K562 (cell line): Measurements from ENCODE around the gene WIPF2. TPM values are rescaled to one million over a fixed set of nuclear protein-coding genes. Genes with fewer than 3 reads are reported as not detected.

Experiments
- ADNP ChIP-seq: fragments of 200-800 bp; sonication (Bioruptor generic); IDR thresholded peaks from 2 replicates; pipeline ENCODE4 v1.6.1; 2016; ENCODE audit warnings: missing genetic modification characterization, missing compliant biosample characterization
- BACH1 ChIP-seq: fragments of 200-800 bp; sonication (Bioruptor generic); IDR thresholded peaks from 2 replicates; pipeline ENCODE4 v1.6.1; 2016; ENCODE audit warnings: missing genetic modification characterization, missing compliant biosample characterization
- BRD9 ChIP-seq: fragments of 450-650 bp; IDR thresholded peaks from 2 replicates; pipeline ENCODE4 v1.6.1; 2018; ENCODE audit warnings: low read depth; ENCODE audit not compliant: partially characterized antibody
- CEBPB ChIP-seq: fragments of 450-650 bp; IDR thresholded peaks from 2 replicates; pipeline ENCODE4 v1.6.1; 2016; ENCODE audit warnings: missing genetic modification characterization, missing compliant biosample characterization
- GATAD2A ChIP-seq: fragments of 450-650 bp; IDR thresholded peaks from 2 replicates; pipeline ENCODE4 v1.6.1; 2017
- JUN ChIP-seq, 2 experiments: sonication (generic) in 1 of 2; formaldehyde crosslinking in 1 of 2; IDR thresholded peaks; 2 replicates each; pipeline versions ENCODE4 v1.6.1 to v1.8.0; 2012 to 2022; ENCODE audit warnings: borderline replicate concordance in 2 of 2, mild to moderate bottlenecking in 2 of 2, improper control_type of control experiment in 1 of 2, low read depth in 1 of 2, low read length in 1 of 2, missing genetic modification reagents in 1 of 2
- KLF13 ChIP-seq: fragments of 450-650 bp; IDR thresholded peaks from 2 replicates; pipeline ENCODE4 v1.6.1; 2016; ENCODE audit warnings: missing genetic modification characterization, low read depth, mild to moderate bottlenecking, missing compliant biosample characterization, moderate library complexity, borderline replicate concordance
- RBM14 ChIP-seq: fragments of 200-400 bp; formaldehyde crosslinking; IDR thresholded peaks from 2 replicates; pipeline ENCODE4 v1.6.1; 2018; ENCODE audit warnings: low read depth, mild to moderate bottlenecking, low read length, moderate library complexity, borderline replicate concordance; ENCODE audit not compliant: insufficient read depth
- SMARCB1 ChIP-seq: IDR thresholded peaks from 2 replicates; pipeline ENCODE4 v1.6.1; 2011; ENCODE audit warnings: improper control_type of control experiment, low read depth; ENCODE audit not compliant: insufficient read length
- SUPT5H ChIP-seq: fragments of 450-650 bp; IDR thresholded peaks from 2 replicates; pipeline ENCODE4 v1.6.1; 2016
- TARDBP ChIP-seq: fragments of 450-650 bp; IDR thresholded peaks from 2 replicates; pipeline ENCODE4 v1.6.1; 2016
- TCF7 ChIP-seq: sonication (generic); IDR thresholded peaks from 2 replicates; pipeline ENCODE4 v1.6.1; 2016; ENCODE audit warnings: antibody characterized with exemption, borderline replicate concordance
- TFAM ChIP-seq: fragments of 250-450 bp; sonication (Bioruptor Pico); conservative IDR thresholded peaks from 2 replicates; pipeline ENCODE4 v1.5.0; 2021; ENCODE audit warnings: mild to moderate bottlenecking, moderate library complexity
- ZNF134 ChIP-seq: fragments of 250-450 bp; sonication (Bioruptor Pico); conservative IDR thresholded peaks from 2 replicates; pipeline ENCODE4 v1.4.0; 2020
- ZNF253 ChIP-seq: fragments of 250-450 bp; sonication (Bioruptor Pico); conservative IDR thresholded peaks from 2 replicates; pipeline ENCODE4 v1.6.1; 2021; ENCODE audit warnings: mild to moderate bottlenecking
- ZNF324 ChIP-seq: fragments of 250-450 bp; sonication (Bioruptor Pico); IDR thresholded peaks from 2 replicates; pipeline ENCODE4 v1.4.0; 2020; ENCODE audit warnings: mild to moderate bottlenecking
- ZNF384 ChIP-seq: IDR thresholded peaks from 2 replicates; pipeline ENCODE4 v1.6.1; 2012; ENCODE audit warnings: low read depth, low read length, improper control_type of control experiment
- ZNF584 ChIP-seq: fragments of 200-800 bp; sonication (Bioruptor generic); IDR thresholded peaks from 2 replicates; pipeline ENCODE4 v1.6.1; 2016; ENCODE audit warnings: low read depth, mild to moderate bottlenecking, missing genetic modification characterization, missing compliant biosample characterization
- ZNF785 ChIP-seq: fragments of 250-450 bp; sonication (Bioruptor Pico); IDR thresholded peaks from 2 replicates; pipeline ENCODE4 v1.4.0; 2020; ENCODE audit warnings: mild to moderate bottlenecking
- polyA plus RNA-seq, 8 experiments: library from polyadenylated mRNA; depleted of rRNA in 4 of 8; stranded (reverse) in 5 of 8; unstranded in 3 of 8; fragments of >200 nt; fragmentation: Nextera tagmentation in 2 of 8; fragmentation: Illumina TruSeq in 1 of 8; extraction: Ambion mirVana in 2 of 8; extraction: Trizol in 1 of 8; gene quantifications; 2 replicates each; pipeline versions ENCODE4 v1.2.1 to v1.2.3, GENCODE V29; 2011 to 2014; ENCODE audit warnings: inconsistent platforms in 1 of 8, missing spikeins in 1 of 8
- total RNA-seq, 7 experiments: library from RNA; depleted of rRNA in 6 of 7; stranded (reverse); fragments of >200 nt in 6 of 7; fragmentation: Illumina TruSeq in 2 of 7; extraction: Trizol in 2 of 7; gene quantifications; 2 replicates each; pipeline versions ENCODE4 v1.2.1 to v1.2.3, GENCODE V29; 2011 to 2021; ENCODE audit warnings: low replicate concordance in 1 of 7
- TF ChIP-seq, protein P1 (sequence below): fragments of 250-450 bp; sonication (Bioruptor Pico); IDR thresholded peaks from 2 replicates; pipeline ENCODE4 v1.5.0; 2022; ENCODE audit warnings: mild to moderate bottlenecking
- TF ChIP-seq, protein P2 (sequence below): fragments of 450-650 bp; conservative IDR thresholded peaks from 2 replicates; pipeline ENCODE4 v1.6.1; 2016; ENCODE audit warnings: missing genetic modification characterization, low read depth, mild to moderate bottlenecking, missing compliant biosample characterization, moderate library complexity
- TF ChIP-seq, protein P3 (sequence below): fragments of 250-450 bp; sonication (Bioruptor Pico); IDR thresholded peaks from 2 replicates; pipeline ENCODE4 v1.8.0; 2021; ENCODE audit warnings: mild to moderate bottlenecking, moderate library complexity
- TF ChIP-seq, protein P4 (sequence below): conservative IDR thresholded peaks from 2 replicates; pipeline ENCODE4 v1.6.1; 2011; ENCODE audit warnings: low read depth, mild to moderate bottlenecking, low read length; ENCODE audit not compliant: control insufficient read depth

Gene WIPF2
- total and polyA plus RNA-seq, 9 of the 15 experiments (the other 6 are each of a cell fraction or from before 2014, with no cell fraction given), result 3.6 to 15.0 (median 5.3) TPM

- TF ChIP-seq, protein P1, sequence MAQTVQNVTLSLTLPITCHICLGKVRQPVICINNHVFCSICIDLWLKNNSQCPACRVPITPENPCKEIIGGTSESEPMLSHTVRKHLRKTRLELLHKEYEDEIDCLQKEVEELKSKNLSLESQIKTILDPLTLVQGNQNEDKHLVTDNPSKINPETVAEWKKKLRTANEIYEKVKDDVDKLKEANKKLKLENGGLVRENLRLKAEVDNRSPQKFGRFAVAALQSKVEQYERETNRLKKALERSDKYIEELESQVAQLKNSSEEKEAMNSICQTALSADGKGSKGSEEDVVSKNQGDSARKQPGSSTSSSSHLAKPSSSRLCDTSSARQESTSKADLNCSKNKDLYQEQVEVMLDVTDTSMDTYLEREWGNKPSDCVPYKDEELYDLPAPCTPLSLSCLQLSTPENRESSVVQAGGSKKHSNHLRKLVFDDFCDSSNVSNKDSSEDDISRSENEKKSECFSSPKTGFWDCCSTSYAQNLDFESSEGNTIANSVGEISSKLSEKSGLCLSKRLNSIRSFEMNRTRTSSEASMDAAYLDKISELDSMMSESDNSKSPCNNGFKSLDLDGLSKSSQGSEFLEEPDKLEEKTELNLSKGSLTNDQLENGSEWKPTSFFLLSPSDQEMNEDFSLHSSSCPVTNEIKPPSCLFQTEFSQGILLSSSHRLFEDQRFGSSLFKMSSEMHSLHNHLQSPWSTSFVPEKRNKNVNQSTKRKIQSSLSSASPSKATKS (CRISPR knock-in tag), result no peak
- TF ChIP-seq, protein P2, sequence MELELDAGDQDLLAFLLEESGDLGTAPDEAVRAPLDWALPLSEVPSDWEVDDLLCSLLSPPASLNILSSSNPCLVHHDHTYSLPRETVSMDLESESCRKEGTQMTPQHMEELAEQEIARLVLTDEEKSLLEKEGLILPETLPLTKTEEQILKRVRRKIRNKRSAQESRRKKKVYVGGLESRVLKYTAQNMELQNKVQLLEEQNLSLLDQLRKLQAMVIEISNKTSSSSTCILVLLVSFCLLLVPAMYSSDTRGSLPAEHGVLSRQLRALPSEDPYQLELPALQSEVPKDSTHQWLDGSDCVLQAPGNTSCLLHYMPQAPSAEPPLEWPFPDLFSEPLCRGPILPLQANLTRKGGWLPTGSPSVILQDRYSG (tag), result no peak
- TF ChIP-seq SMARCB1, result no peak
- TF ChIP-seq GATAD2A, result no peak
- no peak for TF ChIP-seq RBM14
- 0 out of 2 replicates have a peak, but pooled peaks have one; percentile 9 for TF ChIP-seq JUN (IDR thresholded peaks at IDR 0.05; ENCODE audit: borderline replicate concordance, low read depth, low read length)
- TF ChIP-seq JUN (CRISPR knock-in tag; IDR thresholded peaks at IDR 0.05; ENCODE audit: borderline replicate concordance), result no peak
- TF ChIP-seq BRD9, result no peak
- no peak for TF ChIP-seq ZNF785 (CRISPR knock-in tag)
- peak; percentile 95 for TF ChIP-seq KLF13
- no peak; the same call in 1 of the 2 replicates for TF ChIP-seq BACH1 (tag)
- peak; percentile 86 for TF ChIP-seq SUPT5H
- TF ChIP-seq ZNF384, result 0 out of 2 replicates have a peak, but pooled peaks have one; percentile 7
- TF ChIP-seq ZNF134, result no peak
- no peak for TF ChIP-seq TFAM (CRISPR knock-in tag)
- TF ChIP-seq, protein P3, sequence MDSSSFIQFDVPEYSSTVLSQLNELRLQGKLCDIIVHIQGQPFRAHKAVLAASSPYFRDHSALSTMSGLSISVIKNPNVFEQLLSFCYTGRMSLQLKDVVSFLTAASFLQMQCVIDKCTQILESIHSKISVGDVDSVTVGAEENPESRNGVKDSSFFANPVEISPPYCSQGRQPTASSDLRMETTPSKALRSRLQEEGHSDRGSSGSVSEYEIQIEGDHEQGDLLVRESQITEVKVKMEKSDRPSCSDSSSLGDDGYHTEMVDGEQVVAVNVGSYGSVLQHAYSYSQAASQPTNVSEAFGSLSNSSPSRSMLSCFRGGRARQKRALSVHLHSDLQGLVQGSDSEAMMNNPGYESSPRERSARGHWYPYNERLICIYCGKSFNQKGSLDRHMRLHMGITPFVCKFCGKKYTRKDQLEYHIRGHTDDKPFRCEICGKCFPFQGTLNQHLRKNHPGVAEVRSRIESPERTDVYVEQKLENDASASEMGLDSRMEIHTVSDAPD (CRISPR knock-in tag), result no peak
- TF ChIP-seq ZNF324 (CRISPR knock-in tag), result no peak
- TF ChIP-seq, protein P4, sequence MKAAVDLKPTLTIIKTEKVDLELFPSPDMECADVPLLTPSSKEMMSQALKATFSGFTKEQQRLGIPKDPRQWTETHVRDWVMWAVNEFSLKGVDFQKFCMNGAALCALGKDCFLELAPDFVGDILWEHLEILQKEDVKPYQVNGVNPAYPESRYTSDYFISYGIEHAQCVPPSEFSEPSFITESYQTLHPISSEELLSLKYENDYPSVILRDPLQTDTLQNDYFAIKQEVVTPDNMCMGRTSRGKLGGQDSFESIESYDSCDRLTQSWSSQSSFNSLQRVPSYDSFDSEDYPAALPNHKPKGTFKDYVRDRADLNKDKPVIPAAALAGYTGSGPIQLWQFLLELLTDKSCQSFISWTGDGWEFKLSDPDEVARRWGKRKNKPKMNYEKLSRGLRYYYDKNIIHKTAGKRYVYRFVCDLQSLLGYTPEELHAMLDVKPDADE, result peak; percentile 89; the same call in 1 of the 2 replicates
- no peak; the same call in 1 of the 2 replicates for TF ChIP-seq TARDBP
- no peak for TF ChIP-seq ZNF584 (CRISPR knock-in tag)
- no peak for TF ChIP-seq CEBPB (tag)
- TF ChIP-seq ZNF253, result no peak
- TF ChIP-seq TCF7, result no peak; the same call in 1 of the 2 replicates
- no peak for TF ChIP-seq ADNP
Measured at GRCh38 chr17:40218740-40219593, at the start of gene WIPF2 (continued).
